ENCODE results near the gene MAPK9. TPM values are rescaled to one million over a fixed set of nuclear protein-coding genes. Genes with fewer than 3 reads are reported as not detected.
A peak's percentile ranks its signal among the peaks of the same experiment; 100 is the strongest.

The MAPK9 gene
- total RNA-seq, 2 experiments from 2014 or later, result 19.9 to 42.1 TPM

GRCh38 chr5:180291234-180291940 lies 496 bp downstream of the MAPK9 start:
- intact Hi-C loops (cut with micrococcal nuclease; ENCODE audit: unreplicated experiment), result loop anchor here (5.0 kb wide), 1 partner anchor 384 kb away; the partner anchor contains the start of gene TBC1D9B
- ChIA-PET POLR2A (interaction anchor here (0.6 to 0.9 kb wide), 2 partner anchors 14 to 161 kb away, joined by 3 to 4 read pairs; no protein-coding TSS in a partner anchor), CTCF (ENCODE audit: unreplicated experiment) (no interaction called here)
- BruUV-seq (replicated peaks), result no TSS peak
- Histone ChIP-seq H3K4me3 (ENCODE audit: low read depth, low read length, poor library complexity, severe bottlenecking) (peak overlapping the region; percentile 75), H3K9me3 (ENCODE audit: low read length) (no peaks in the 10 kb centered on the region), H4K20me1 (ENCODE audit: insufficient read depth, low read length) (peaks cover 19% of the 10 kb centered on the region; the same call in 1 of the 2 replicates), H3K27ac (ENCODE audit: low read depth, low read length, poor library complexity, severe bottlenecking) (no peak overlapping the region), H2AFZ (ENCODE audit: low read length) (no peak overlapping the region), H3K4me2 (ENCODE audit: low read length) (peak overlapping the region; percentile 96), H3K36me3 (ENCODE audit: insufficient read depth, low read length) (peaks cover 35% of the 10 kb centered on the region), H3K9me2 (ENCODE audit: insufficient read depth, low read length) (no peaks in the 10 kb centered on the region), H3K79me2 (ENCODE audit: insufficient read depth, low read depth, low read length) (peaks cover 35% of the 10 kb centered on the region), H3K4me1 (ENCODE audit: insufficient read depth, low read length, poor library complexity, severe bottlenecking) (peaks cover 33% of the 10 kb centered on the region)
- DNase-seq (ENCODE audit: low spot score), result peak; percentile 54
- TF ChIP-seq CTCF (conservative IDR thresholded peaks at IDR 0.05; ENCODE audit: low read length) (0 out of 2 replicates have a peak, but pooled peaks have one; percentile 36), EZH2phosphoT487 (IDR thresholded peaks at IDR 0.05; ENCODE audit: borderline replicate concordance, low read depth, low read length) (no peak)

- Histone ChIP-seq H3K4me1 (ENCODE audit: insufficient read depth, low read length, poor library complexity, severe bottlenecking) (peaks cover 33% of the 10 kb centered on the region), H2AFZ (ENCODE audit: low read length) (no peak overlapping the region), H3K4me3 (ENCODE audit: low read depth, low read length, poor library complexity, severe bottlenecking) (peak overlapping the region; percentile 75), H4K20me1 (ENCODE audit: insufficient read depth, low read length) (peaks cover 19% of the 10 kb centered on the region; the same call in 1 of the 2 replicates), H3K79me2 (ENCODE audit: insufficient read depth, low read depth, low read length) (peaks cover 35% of the 10 kb centered on the region), H3K9me2 (ENCODE audit: insufficient read depth, low read length) (no peaks in the 10 kb centered on the region), H3K9me3 (ENCODE audit: low read length) (no peaks in the 10 kb centered on the region), H3K4me2 (ENCODE audit: low read length) (peak overlapping the region; percentile 96), H3K27ac (ENCODE audit: low read depth, low read length, poor library complexity, severe bottlenecking) (no peak overlapping the region), H3K36me3 (ENCODE audit: insufficient read depth, low read length) (peaks cover 36% of the 10 kb centered on the region)
- ChIA-PET CTCF (ENCODE audit: unreplicated experiment) (no interaction called here), POLR2A (interaction anchor here (0.6 to 0.9 kb wide), 2 partner anchors 13 to 161 kb away, joined by 3 to 4 read pairs; no protein-coding TSS in a partner anchor)
- TF ChIP-seq EZH2phosphoT487 (IDR thresholded peaks at IDR 0.05; ENCODE audit: borderline replicate concordance, low read depth, low read length), result no peak
- TF ChIP-seq CTCF (conservative IDR thresholded peaks at IDR 0.05; ENCODE audit: low read length), result no peak
- DNase-seq (ENCODE audit: low spot score), result no peak
- intact Hi-C loops (cut with micrococcal nuclease; ENCODE audit: unreplicated experiment), result loop anchor here (5.0 kb wide), 1 partner anchor 383 kb away; the partner anchor contains the start of gene TBC1D9B
- BruUV-seq (replicated peaks), result no TSS peak
Observed at GRCh38 chr5:180290568-180291233, 1.2 kb downstream of the MAPK9 start.

Measured in OCI-LY7 (cell line).